Astrocyte (in vitro differentiated cells and primary cell): ENCODE data around the gene BHLHE40. TPM values are rescaled to one million over a fixed set of nuclear protein-coding genes. Genes with fewer than 3 reads are reported as not detected.

Experiments
- DNase-seq: peaks from one replicate; pipeline ENCODE4 v3.0.0-alpha.2; 2010; ENCODE audit warnings: low read depth
- FAIRE-seq: peaks from 2 replicates; lab custom pipeline; 2011; peaks lifted over from hg19 to GRCh38; lab: Jason Lieb, UNC
- H2AFZ ChIP-seq: 2 replicates; pipeline ENCODE4 v1.6.0; 2012; ENCODE audit warnings: low read depth, low read length, inconsistent platforms
- H3K27ac ChIP-seq: 2 replicates; pipeline ENCODE4 v1.5.1; 2011; ENCODE audit warnings: low read depth, low read length, inconsistent platforms
- H3K27me3 ChIP-seq: 2 replicates; pipeline ENCODE4 v1.6.0; 2011; ENCODE audit warnings: low read length, inconsistent platforms; ENCODE audit not compliant: insufficient read depth
- H3K36me3 ChIP-seq: 2 replicates; pipeline ENCODE4 v1.5.1; 2011; ENCODE audit warnings: low read length, inconsistent platforms; ENCODE audit not compliant: insufficient read depth
- H3K4me1 ChIP-seq: 2 replicates; pipeline ENCODE4 v1.5.1; 2011; ENCODE audit warnings: low read length, inconsistent platforms; ENCODE audit not compliant: insufficient read depth
- H3K4me2 ChIP-seq: 2 replicates; pipeline ENCODE4 v1.6.0; 2012; ENCODE audit warnings: low read length, inconsistent platforms
- H3K4me3 ChIP-seq: 2 replicates; pipeline ENCODE4 v1.5.1; 2011; ENCODE audit warnings: low read depth, mild to moderate bottlenecking, low read length, inconsistent platforms; ENCODE audit not compliant: insufficient read depth
- H3K79me2 ChIP-seq: 2 replicates; pipeline ENCODE4 v1.6.0; 2012; ENCODE audit warnings: mild to moderate bottlenecking, low read length, inconsistent platforms; ENCODE audit not compliant: insufficient read depth
- H3K9ac ChIP-seq: 2 replicates; pipeline ENCODE4 v1.6.0; 2012; ENCODE audit warnings: mild to moderate bottlenecking, low read length, inconsistent platforms
- H3K9me3 ChIP-seq: 2 replicates; pipeline ENCODE4 v1.5.1; 2012; ENCODE audit warnings: low read depth, mild to moderate bottlenecking, low read length, inconsistent platforms; ENCODE audit not compliant: insufficient read depth
- H4K20me1 ChIP-seq: 2 replicates; pipeline ENCODE4 v1.6.0; 2012; ENCODE audit warnings: low read length, inconsistent platforms; ENCODE audit not compliant: insufficient read depth
- H3K27ac Mint-ChIP-seq: one replicate; pipeline ENCODE4 v1.8.0; 2021; ENCODE audit warnings: mild to moderate bottlenecking, mixed read lengths; ENCODE audit not compliant: unreplicated experiment
- H3K27me3 Mint-ChIP-seq: one replicate; pipeline ENCODE4 v1.8.0; 2021; ENCODE audit warnings: low read depth, mixed read lengths; ENCODE audit not compliant: unreplicated experiment
- H3K36me3 Mint-ChIP-seq: one replicate; pipeline ENCODE4 v1.8.0; 2021; ENCODE audit warnings: low read depth, mixed read lengths; ENCODE audit not compliant: unreplicated experiment
- H3K4me1 Mint-ChIP-seq: one replicate; pipeline ENCODE4 v1.8.0; 2021; ENCODE audit warnings: low read depth, mixed read lengths; ENCODE audit not compliant: unreplicated experiment
- H3K4me3 Mint-ChIP-seq: one replicate; pipeline ENCODE4 v1.8.0; 2021; ENCODE audit warnings: mild to moderate bottlenecking, moderate library complexity, mixed read lengths; ENCODE audit not compliant: unreplicated experiment
- H3K9me3 Mint-ChIP-seq: one replicate; pipeline ENCODE4 v1.8.0; 2021; ENCODE audit warnings: mild to moderate bottlenecking, mixed read lengths; ENCODE audit not compliant: unreplicated experiment
- EZH2 ChIP-seq: IDR thresholded peaks from 2 replicates; pipeline ENCODE4 v1.6.1; 2012; ENCODE audit warnings: mild to moderate bottlenecking, low read length, inconsistent platforms; ENCODE audit not compliant: insufficient read depth
- total RNA-seq: library from RNA; stranded (reverse); gene quantifications from 2 replicates; pipeline ENCODE4 v1.2.1, GENCODE V29; 2021
- TF ChIP-seq, protein P1 (sequence below): IDR thresholded peaks from 2 replicates; pipeline ENCODE4 v1.5.1; 2011; ENCODE audit warnings: low read depth, mild to moderate bottlenecking, inconsistent platforms, low read length, moderate library complexity; ENCODE audit not compliant: insufficient read depth

Gene BHLHE40
- total RNA-seq, 1 donor from 2014 or later, result 156 TPM

DNA sequence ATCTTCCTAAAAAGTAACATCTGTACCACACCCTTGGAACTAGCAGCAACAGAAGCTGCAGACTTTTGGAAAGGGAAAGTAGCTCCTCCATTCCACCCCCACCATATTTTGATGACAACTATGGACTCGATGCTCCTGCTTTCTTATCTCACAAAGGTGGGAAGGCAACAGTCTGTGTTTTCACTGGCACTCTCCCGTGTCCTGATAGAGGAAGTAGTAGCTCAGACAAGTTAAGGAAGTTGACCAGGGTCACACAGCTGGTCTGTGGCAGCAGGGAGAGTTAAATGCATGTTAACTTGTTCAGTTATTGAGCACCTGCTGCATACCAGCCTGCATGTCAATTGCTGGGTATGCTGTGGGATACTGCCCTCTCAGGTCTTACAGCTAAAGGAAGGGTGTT lies 33.1 kb downstream of the BHLHE40 start:
- no peaks in the 10 kb centered on the region for H3K27me3 ChIP-seq
- no peaks in the 10 kb centered on the region for H3K36me3 ChIP-seq
- H3K9ac ChIP-seq, result no peak overlapping the region
- no peaks in the 10 kb centered on the region for H3K36me3 Mint-ChIP-seq
- H3K4me3 ChIP-seq, result no peak overlapping the region
- H3K79me2 ChIP-seq, result no peaks in the 10 kb centered on the region
- H3K27ac Mint-ChIP-seq, result no peak overlapping the region
- FAIRE-seq, result no peak
- H2AFZ ChIP-seq, result no peak overlapping the region
- H3K9me3 ChIP-seq, result no peaks in the 10 kb centered on the region
- peaks cover 34% of the 10 kb centered on the region for H3K4me1 ChIP-seq
- H3K4me3 Mint-ChIP-seq, result no peak overlapping the region
- no peaks in the 10 kb centered on the region for H3K9me3 Mint-ChIP-seq
- no peaks in the 10 kb centered on the region for H3K27me3 Mint-ChIP-seq
- DNase-seq, result no peak
- peaks cover 36% of the 10 kb centered on the region for H3K4me1 Mint-ChIP-seq
- H3K4me2 ChIP-seq, result no peak overlapping the region
- TF ChIP-seq, protein P1, sequence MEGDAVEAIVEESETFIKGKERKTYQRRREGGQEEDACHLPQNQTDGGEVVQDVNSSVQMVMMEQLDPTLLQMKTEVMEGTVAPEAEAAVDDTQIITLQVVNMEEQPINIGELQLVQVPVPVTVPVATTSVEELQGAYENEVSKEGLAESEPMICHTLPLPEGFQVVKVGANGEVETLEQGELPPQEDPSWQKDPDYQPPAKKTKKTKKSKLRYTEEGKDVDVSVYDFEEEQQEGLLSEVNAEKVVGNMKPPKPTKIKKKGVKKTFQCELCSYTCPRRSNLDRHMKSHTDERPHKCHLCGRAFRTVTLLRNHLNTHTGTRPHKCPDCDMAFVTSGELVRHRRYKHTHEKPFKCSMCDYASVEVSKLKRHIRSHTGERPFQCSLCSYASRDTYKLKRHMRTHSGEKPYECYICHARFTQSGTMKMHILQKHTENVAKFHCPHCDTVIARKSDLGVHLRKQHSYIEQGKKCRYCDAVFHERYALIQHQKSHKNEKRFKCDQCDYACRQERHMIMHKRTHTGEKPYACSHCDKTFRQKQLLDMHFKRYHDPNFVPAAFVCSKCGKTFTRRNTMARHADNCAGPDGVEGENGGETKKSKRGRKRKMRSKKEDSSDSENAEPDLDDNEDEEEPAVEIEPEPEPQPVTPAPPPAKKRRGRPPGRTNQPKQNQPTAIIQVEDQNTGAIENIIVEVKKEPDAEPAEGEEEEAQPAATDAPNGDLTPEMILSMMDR, result no peak
- no peak for TF ChIP-seq EZH2
- H4K20me1 ChIP-seq, result no peaks in the 10 kb centered on the region
- no peak overlapping the region for H3K27ac ChIP-seq

DNA sequence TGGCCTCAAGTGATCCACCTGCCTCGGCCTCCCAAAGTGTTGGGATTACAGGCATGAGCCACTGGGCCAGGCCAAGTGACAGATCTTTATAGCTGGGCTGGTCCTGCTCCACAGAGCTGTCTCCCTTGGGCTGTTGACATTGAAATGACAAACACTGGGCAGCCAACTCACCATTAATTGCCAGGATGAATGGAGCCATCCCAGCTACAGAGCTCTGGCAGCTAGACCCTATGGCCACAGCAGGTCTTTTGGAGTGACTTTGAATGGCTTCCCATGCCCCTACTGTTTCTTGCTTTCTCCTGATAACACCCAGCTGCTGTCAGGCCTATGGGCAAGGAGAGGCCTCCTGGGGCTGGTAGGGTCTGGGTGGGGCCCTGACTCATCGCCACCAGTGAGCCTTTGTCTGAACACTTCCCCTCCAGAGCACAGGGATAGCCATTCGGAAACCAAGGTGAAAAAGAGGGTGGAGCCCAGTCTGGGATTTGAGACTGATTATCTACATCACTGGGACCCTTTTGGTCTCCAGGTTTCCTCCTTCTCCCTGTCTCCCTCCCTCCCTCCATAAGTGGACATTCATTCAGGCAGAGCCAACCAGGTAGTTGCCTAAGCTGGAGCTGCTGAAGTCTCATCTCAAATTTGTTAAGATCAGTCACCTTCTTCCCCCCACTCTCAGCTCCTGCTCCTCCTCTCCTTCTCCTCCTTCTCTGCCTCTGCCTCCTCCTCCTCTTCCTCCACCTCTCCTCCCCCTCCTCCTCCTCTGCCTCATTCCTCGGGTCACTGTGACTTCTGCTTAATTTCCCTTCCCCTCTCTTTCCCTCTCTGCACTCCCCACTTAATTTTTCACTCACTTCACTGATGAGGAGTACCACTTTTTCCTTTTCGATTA lies 34.0 kb downstream of the BHLHE40 start:
- Histone ChIP-seq H3K4me2 (peak overlapping the region; percentile 37), H3K9me3 (no peaks in the 10 kb centered on the region), H3K4me3 (no peak overlapping the region), H3K79me2 (no peaks in the 10 kb centered on the region), H3K27me3 (no peaks in the 10 kb centered on the region), H3K4me1 (peaks cover 38% of the 10 kb centered on the region), H4K20me1 (no peaks in the 10 kb centered on the region), H3K36me3 (no peaks in the 10 kb centered on the region), H3K27ac (peak overlapping the region; percentile 31), H2AFZ (peak overlapping the region; percentile 39), H3K9ac (peak overlapping the region; percentile 51)
- Mint-ChIP-seq H3K9me3 (no peaks in the 10 kb centered on the region), H3K27ac (peak overlapping the region; percentile 47), H3K36me3 (no peaks in the 10 kb centered on the region), H3K4me1 (peaks cover 37% of the 10 kb centered on the region), H3K4me3 (no peak overlapping the region), H3K27me3 (no peaks in the 10 kb centered on the region)
- DNase-seq (peak; percentile 62), FAIRE-seq (no peak)
- TF ChIP-seq, protein P1, result no peak
- no peak for TF ChIP-seq EZH2

DNA sequence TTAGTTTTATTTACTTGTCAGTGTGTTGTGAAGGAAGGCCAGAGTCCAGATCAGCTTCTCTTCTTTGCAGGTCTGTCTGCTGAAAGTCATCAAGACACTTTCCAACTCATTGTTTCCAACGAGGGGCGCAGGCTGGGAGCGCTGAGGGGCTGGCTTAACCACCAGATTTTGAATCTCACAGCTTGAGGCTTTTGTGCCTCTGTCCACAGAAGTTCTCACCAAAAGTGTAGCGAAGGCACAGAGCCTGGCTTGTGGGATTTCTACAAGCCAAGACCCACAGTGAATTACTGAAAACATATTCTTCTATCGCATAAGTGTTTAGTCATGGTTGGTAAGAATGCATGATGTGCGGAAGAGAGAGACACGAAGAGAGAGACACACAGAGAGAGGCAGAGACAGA lies 35.2 kb downstream of the BHLHE40 start:
- Histone ChIP-seq H3K4me1 (peaks cover 38% of the 10 kb centered on the region), H3K9me3 (no peaks in the 10 kb centered on the region), H3K27ac (peak overlapping the region; percentile 24), H3K36me3 (no peaks in the 10 kb centered on the region), H4K20me1 (no peaks in the 10 kb centered on the region), H3K4me3 (no peak overlapping the region), H3K79me2 (no peaks in the 10 kb centered on the region), H3K4me2 (no peak overlapping the region), H2AFZ (peak overlapping the region; percentile 13), H3K9ac (peak overlapping the region; percentile 46), H3K27me3 (no peaks in the 10 kb centered on the region)
- Mint-ChIP-seq H3K36me3 (no peaks in the 10 kb centered on the region), H3K27ac (peak overlapping the region; percentile 58), H3K27me3 (no peaks in the 10 kb centered on the region), H3K4me1 (peaks cover 41% of the 10 kb centered on the region), H3K9me3 (no peaks in the 10 kb centered on the region), H3K4me3 (no peak overlapping the region)
- TF ChIP-seq, protein P1, result no peak
- no peak for TF ChIP-seq EZH2
- FAIRE-seq (no peak), DNase-seq (peak; percentile 78)
